HepG2 (cell line): ENCODE measurements around the gene CACNA1I. TPM values are rescaled to one million over a fixed set of nuclear protein-coding genes. Genes with fewer than 3 reads are reported as not detected.

Experiments
- ATAC-seq: fragments of 200-7000 bp; cut with Tn5 transposase; 3 replicates; pipeline ENCODE4 v1.9.1; 2020; ENCODE audit warnings: mild to moderate bottlenecking, moderate library complexity
- BruUV-seq: library from RNA; stranded (reverse); fragments of 400-500 nt; replicated peaks from 2 replicates; lab custom pipeline; 2021; lab: Mats Ljungman, UMichigan
- CTCF ChIA-PET: fragments of 300-600 bp; formaldehyde crosslinking; extraction: SDS; loops from one replicate; lab custom pipeline; 2021; ENCODE audit warnings: low total read pairs, inconsistent platforms, low intra/inter-chr PET ratio; lab: Yijun Ruan, JAX
- POLR2A ChIA-PET: fragments of 350-600 bp; sonication (Branson Sonifier 250); formaldehyde crosslinking; loops from one replicate; lab custom pipeline; 2020; ENCODE audit warnings: antibody characterized with exemption, inconsistent platforms; lab: Yijun Ruan, JAX
- DNase-seq: peaks from one replicate; pipeline ENCODE4 v3.0.0-alpha.2; 2015; ENCODE audit warnings: low spot score
- FAIRE-seq: peaks from 3 replicates; lab custom pipeline; 2011; peaks lifted over from hg19 to GRCh38; lab: Jason Lieb, UNC
- H2AFZ ChIP-seq: one replicate; pipeline ENCODE4 v1.6.1; 2011; ENCODE audit warnings: low read length, inconsistent platforms
- H3K27ac ChIP-seq: fragments of 300-600 bp; 3 replicates; pipeline ENCODE4 v1.8.0; 2011; ENCODE audit warnings: mixed run types, mild to moderate bottlenecking, mixed read lengths, low read length, inconsistent platforms; ENCODE audit not compliant: insufficient read depth; ENCODE audit errors: extremely low read length
- H3K27me3 ChIP-seq, 2 experiments: fragments of 200-600 bp in 1 of 2; 2 replicates in 1 of 2; 3 replicates in 1 of 2; pipeline versions ENCODE4 v1.6.0 to v1.8.0; 2011; ENCODE audit warnings: low read length in 2 of 2, mild to moderate bottlenecking in 2 of 2, moderate library complexity in 2 of 2, inconsistent platforms in 1 of 2; ENCODE audit not compliant: insufficient read depth in 2 of 2, control insufficient read depth in 1 of 2
- H3K36me3 ChIP-seq, 2 experiments: fragments of 200-600 bp in 1 of 2; replicated peaks in 1 of 2; 2 replicates in 1 of 2; 3 replicates in 1 of 2; pipeline versions ENCODE4 v1.5.1 to v1.8.0; 2011; ENCODE audit warnings: low read length in 2 of 2, inconsistent platforms in 1 of 2; ENCODE audit not compliant: insufficient read depth in 2 of 2, control insufficient read depth in 1 of 2
- H3K4me1 ChIP-seq: 2 replicates; pipeline ENCODE4 v1.5.1; 2012; ENCODE audit warnings: low read length, inconsistent platforms; ENCODE audit not compliant: insufficient read depth
- H3K4me2 ChIP-seq: 2 replicates; pipeline ENCODE4 v1.6.0; 2011; ENCODE audit warnings: low read depth, low read length, inconsistent platforms
- H3K4me3 ChIP-seq, 3 experiments: fragments of 200-600 bp in 1 of 3; sonication (generic), shearing (Covaris generic) in 1 of 3; replicated peaks in 1 of 3; 2 replicates each; pipeline ENCODE4 v1.5.1; 2011 to 2016; ENCODE audit warnings: low read length in 3 of 3, inconsistent platforms in 2 of 3, low read depth in 2 of 3, mild to moderate bottlenecking in 2 of 3, control low read depth in 1 of 3, mixed read lengths in 1 of 3; ENCODE audit not compliant: insufficient read depth in 1 of 3
- H3K79me2 ChIP-seq: one replicate; pipeline ENCODE4 v1.6.1; 2011; ENCODE audit warnings: low read length, inconsistent platforms; ENCODE audit not compliant: insufficient read depth
- H3K9ac ChIP-seq: 2 replicates; pipeline ENCODE4 v1.6.0; 2011; ENCODE audit warnings: mild to moderate bottlenecking, low read depth, low read length, inconsistent platforms; ENCODE audit not compliant: insufficient read depth
- H3K9me3 ChIP-seq: 2 replicates; pipeline ENCODE4 v1.5.1; 2012; ENCODE audit warnings: mild to moderate bottlenecking, low read length
- H4K20me1 ChIP-seq: 2 replicates; pipeline ENCODE4 v1.6.0; 2011; ENCODE audit warnings: inconsistent platforms, mild to moderate bottlenecking, low read length, moderate library complexity; ENCODE audit not compliant: insufficient read depth
- EED ChIP-seq: sonication (generic); formaldehyde crosslinking; IDR thresholded peaks from 2 replicates; pipeline ENCODE4 v1.5.0; 2020; ENCODE audit warnings: mild to moderate bottlenecking, missing genetic modification reagents
- NFKB2 ChIP-seq: sonication (generic); formaldehyde crosslinking; IDR thresholded peaks from 2 replicates; pipeline ENCODE4 v1.4.0; 2020; ENCODE audit warnings: missing genetic modification reagents, borderline replicate concordance
- NR2F1 ChIP-seq, 2 experiments: fragments of 450-650 bp in 1 of 2; formaldehyde crosslinking in 1 of 2; IDR thresholded peaks; 2 replicates each; pipeline versions ENCODE4 v1.5.0 to v1.6.1; 2016 to 2020; ENCODE audit warnings: mild to moderate bottlenecking in 1 of 2, missing compliant biosample characterization in 1 of 2, missing genetic modification reagents in 1 of 2, moderate library complexity in 1 of 2
- ONECUT2 ChIP-seq: sonication (generic); formaldehyde crosslinking; IDR thresholded peaks from 2 replicates; pipeline ENCODE4 v1.4.0; 2020; ENCODE audit warnings: missing genetic modification reagents
- RAD51 ChIP-seq: fragments of 450-650 bp; IDR thresholded peaks from 2 replicates; pipeline ENCODE4 v1.6.1; 2016; ENCODE audit warnings: borderline replicate concordance
- RBAK ChIP-seq: sonication (generic); formaldehyde crosslinking; IDR thresholded peaks from 2 replicates; pipeline ENCODE4 v1.5.1; 2020; ENCODE audit warnings: mild to moderate bottlenecking, missing genetic modification reagents
- SCMH1 ChIP-seq: sonication (generic); formaldehyde crosslinking; IDR thresholded peaks from 2 replicates; pipeline ENCODE4 v1.9.0; 2021; ENCODE audit warnings: missing genetic modification reagents, mild to moderate bottlenecking, borderline replicate concordance
- SP1 ChIP-seq, 2 experiments: fragments of 450-650 bp in 1 of 2; sonication (generic) in 1 of 2; formaldehyde crosslinking in 1 of 2; IDR thresholded peaks; 2 replicates each; pipeline versions ENCODE4 v1.4.0 to v1.6.1; 2016 to 2020; ENCODE audit warnings: missing genetic modification reagents in 1 of 2
- TBP ChIP-seq: sonication (generic); formaldehyde crosslinking; IDR thresholded peaks from 2 replicates; pipeline ENCODE4 v1.5.0; 2020; ENCODE audit warnings: missing genetic modification reagents
- TMF1 ChIP-seq: sonication (generic); formaldehyde crosslinking; IDR thresholded peaks from 2 replicates; pipeline ENCODE4 v1.8.1; 2022; ENCODE audit warnings: low read depth, missing genetic modification reagents
- WGBS: methylation state at CpG from one replicate; pipeline ENCODE4 v1.1.6; 2017; ENCODE audit warnings: low lambda C conversion rate; 5-methylcytosine and 5-hydroxymethylcytosine counted together
- in situ Hi-C: cut with HindIII; loops from 2 replicates; pipeline ENCODE4 v1.10.0; 2017; ENCODE audit warnings: low pct_unique_long_range_greater_than_20kb; ENCODE audit not compliant: extremely low pct_ligation_motif_present
- intact Hi-C: fragments of 100-400 bp; cut with micrococcal nuclease; formaldehyde crosslinking; loops from one replicate; pipeline ENCODE4 v1.10.0; 2022; ENCODE audit not compliant: unreplicated experiment
- polyA plus RNA-seq, 8 experiments: library from polyadenylated mRNA; depleted of rRNA in 3 of 8; stranded (reverse) in 7 of 8; unstranded in 1 of 8; fragments of >200 nt; fragmentation: Illumina TruSeq in 4 of 8; extraction: Trizol in 4 of 8; gene quantifications; 2 replicates each; pipeline versions ENCODE4 v1.2.1 to v1.2.3, GENCODE V29; 2011 to 2016; ENCODE audit warnings: low read depth in 4 of 8, missing spikeins in 1 of 8, mixed read lengths in 1 of 8; ENCODE audit not compliant: insufficient read depth in 1 of 8
- total RNA-seq, 5 experiments: library from RNA; depleted of rRNA; stranded (reverse); fragments of >200 nt; fragmentation: Illumina TruSeq; extraction: Trizol; gene quantifications; 2 replicates each; pipeline ENCODE4 v1.2.3, GENCODE V29; 2016; ENCODE audit warnings: low read depth in 1 of 5
- TF ChIP-seq, protein P1 (sequence below): sonication (generic); formaldehyde crosslinking; conservative IDR thresholded peaks from 2 replicates; pipeline ENCODE4 v1.4.0; 2020; ENCODE audit warnings: mild to moderate bottlenecking, missing genetic modification reagents, moderate library complexity

The CACNA1I gene
- total and polyA plus RNA-seq, 2 of the 13 experiments (the other 11 are each of a cell fraction or from before 2014, with no cell fraction given) = not detected

DNA sequence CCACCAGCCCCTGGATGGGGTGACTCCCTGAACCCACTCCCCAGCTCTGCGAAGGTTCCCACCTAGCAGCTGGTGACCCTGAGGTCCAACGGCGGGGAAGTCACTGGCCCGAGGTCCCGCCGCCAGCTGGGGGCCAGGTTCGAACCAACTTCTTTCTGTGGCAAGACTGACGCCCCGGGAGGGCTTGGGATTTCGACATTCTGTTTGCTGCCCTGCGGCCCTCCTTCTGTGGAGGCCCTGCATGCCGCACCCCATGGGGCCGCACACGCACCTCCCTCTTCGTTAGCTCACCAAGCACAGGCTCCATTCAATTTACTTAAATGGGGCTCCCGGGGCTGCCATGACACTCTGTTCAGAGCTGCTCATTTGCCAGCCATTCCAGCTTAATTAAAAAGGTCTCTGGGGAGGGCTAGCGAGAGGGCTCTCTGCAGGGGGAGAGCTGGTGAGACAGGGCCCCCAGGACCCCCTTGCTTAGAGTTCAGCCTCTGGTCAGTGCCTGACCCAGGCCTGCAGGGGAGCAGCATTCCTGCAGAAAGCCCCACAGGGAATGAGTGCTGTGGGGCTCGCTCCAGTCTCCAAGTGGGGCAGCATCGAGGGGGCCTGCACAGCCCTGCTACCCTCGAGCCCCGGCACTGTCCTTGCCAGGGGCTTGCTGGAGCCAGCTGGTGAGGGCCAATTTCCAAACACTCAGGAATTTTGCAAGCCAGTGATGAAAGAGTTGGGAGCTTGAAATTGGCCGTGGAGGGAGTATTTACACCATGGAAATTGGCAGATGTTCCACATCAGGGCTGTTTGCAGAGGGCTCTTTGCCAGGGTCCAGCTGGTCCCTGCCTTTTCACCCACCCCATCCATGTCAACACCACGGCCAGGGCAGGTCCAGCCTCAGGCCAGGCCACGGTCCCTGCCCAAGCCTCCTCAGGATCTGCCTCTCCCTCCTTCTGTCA, 80.8 kb downstream of the CACNA1I start:
- Histone ChIP-seq H3K27me3 (peaks cover 11 to 33% of the 10 kb centered on the region in 2 experiments; a peak in 4 of 5 replicates), H3K9ac (no peak overlapping the region), H3K4me3 (no peak overlapping the region), H2AFZ (no peak overlapping the region), H3K27ac (no peak overlapping the region), H3K9me3 (no peaks in the 10 kb centered on the region), H4K20me1 (no peaks in the 10 kb centered on the region), H3K36me3 (no peaks in the 10 kb centered on the region), H3K4me2 (no peak overlapping the region), H3K79me2 (no peaks in the 10 kb centered on the region), H3K4me1 (no peaks in the 10 kb centered on the region)
- in situ Hi-C loops (no loop called here), intact Hi-C loops (no loop called here)
- ChIA-PET POLR2A (no interaction called here), CTCF (no interaction called here)
- BruUV-seq = no TSS peak
- WGBS = 34% methylated on average over 15 of the region's 24 CpGs
- FAIRE-seq (no peak), DNase-seq (no peak), ATAC-seq (no peak)
- TF ChIP-seq EED (CRISPR knock-in tag) (no peak), RBAK (CRISPR knock-in tag) (no peak), SP1 (IDR thresholded peaks at IDR 0.05) (no peak), SP1 (CRISPR knock-in tag; IDR thresholded peaks at IDR 0.05) (no peak), RAD51 (no peak), NR2F1 (CRISPR knock-in tag; IDR thresholded peaks at IDR 0.05) (no peak), ONECUT2 (CRISPR knock-in tag) (no peak), NFKB2 (CRISPR knock-in tag) (no peak), SCMH1 (CRISPR knock-in tag) (no peak), TBP (CRISPR knock-in tag) (no peak), TMF1 (CRISPR knock-in tag) (no peak)
- TF ChIP-seq, protein P1, sequence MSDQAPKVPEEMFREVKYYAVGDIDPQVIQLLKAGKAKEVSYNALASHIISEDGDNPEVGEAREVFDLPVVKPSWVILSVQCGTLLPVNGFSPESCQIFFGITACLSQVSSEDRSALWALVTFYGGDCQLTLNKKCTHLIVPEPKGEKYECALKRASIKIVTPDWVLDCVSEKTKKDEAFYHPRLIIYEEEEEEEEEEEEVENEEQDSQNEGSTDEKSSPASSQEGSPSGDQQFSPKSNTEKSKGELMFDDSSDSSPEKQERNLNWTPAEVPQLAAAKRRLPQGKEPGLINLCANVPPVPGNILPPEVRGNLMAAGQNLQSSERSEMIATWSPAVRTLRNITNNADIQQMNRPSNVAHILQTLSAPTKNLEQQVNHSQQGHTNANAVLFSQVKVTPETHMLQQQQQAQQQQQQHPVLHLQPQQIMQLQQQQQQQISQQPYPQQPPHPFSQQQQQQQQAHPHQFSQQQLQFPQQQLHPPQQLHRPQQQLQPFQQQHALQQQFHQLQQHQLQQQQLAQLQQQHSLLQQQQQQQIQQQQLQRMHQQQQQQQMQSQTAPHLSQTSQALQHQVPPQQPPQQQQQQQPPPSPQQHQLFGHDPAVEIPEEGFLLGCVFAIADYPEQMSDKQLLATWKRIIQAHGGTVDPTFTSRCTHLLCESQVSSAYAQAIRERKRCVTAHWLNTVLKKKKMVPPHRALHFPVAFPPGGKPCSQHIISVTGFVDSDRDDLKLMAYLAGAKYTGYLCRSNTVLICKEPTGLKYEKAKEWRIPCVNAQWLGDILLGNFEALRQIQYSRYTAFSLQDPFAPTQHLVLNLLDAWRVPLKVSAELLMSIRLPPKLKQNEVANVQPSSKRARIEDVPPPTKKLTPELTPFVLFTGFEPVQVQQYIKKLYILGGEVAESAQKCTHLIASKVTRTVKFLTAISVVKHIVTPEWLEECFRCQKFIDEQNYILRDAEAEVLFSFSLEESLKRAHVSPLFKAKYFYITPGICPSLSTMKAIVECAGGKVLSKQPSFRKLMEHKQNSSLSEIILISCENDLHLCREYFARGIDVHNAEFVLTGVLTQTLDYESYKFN (CRISPR knock-in tag) = no peak
